SK-N-MC (cell line): ENCODE data around the gene ABLIM2.

Experiments
- EZH2 ChIP-seq: fragments of 200-600 bp; sonication (generic); IDR thresholded peaks from one replicate; pipeline ENCODE4 v1.6.1; 2017; ENCODE audit warnings: antibody characterized with exemption
- POLR2AphosphoS5 ChIP-seq: IDR thresholded peaks from 2 replicates; pipeline ENCODE4 v1.6.1; 2012; ENCODE audit warnings: mild to moderate bottlenecking, low read depth, low read length, borderline replicate concordance

- TF ChIP-seq EZH2 (no peak), POLR2AphosphoS5 (no peak)
These were observed 152.8 kb downstream of the ABLIM2 start for GRCh38 chr4:8005814-8006215.
